Measurements from ENCODE around the gene PPIL4. TPM values are rescaled to one million over a fixed set of nuclear protein-coding genes. Genes with fewer than 3 reads are reported as not detected.

The PPIL4 gene
- total RNA-seq, 4 donors from 2014 or later: 10.1 to 30.5 (median 19.0) TPM

- TF ChIP-seq POLR2A (IDR thresholded peaks at IDR 0.05) (no peak), POLR2AphosphoS5 (IDR thresholded peaks at IDR 0.05) (no peak), EP300 (IDR thresholded peaks at IDR 0.05; ENCODE audit: low read depth) (no peak)
- TF ChIP-seq, protein P1, sequence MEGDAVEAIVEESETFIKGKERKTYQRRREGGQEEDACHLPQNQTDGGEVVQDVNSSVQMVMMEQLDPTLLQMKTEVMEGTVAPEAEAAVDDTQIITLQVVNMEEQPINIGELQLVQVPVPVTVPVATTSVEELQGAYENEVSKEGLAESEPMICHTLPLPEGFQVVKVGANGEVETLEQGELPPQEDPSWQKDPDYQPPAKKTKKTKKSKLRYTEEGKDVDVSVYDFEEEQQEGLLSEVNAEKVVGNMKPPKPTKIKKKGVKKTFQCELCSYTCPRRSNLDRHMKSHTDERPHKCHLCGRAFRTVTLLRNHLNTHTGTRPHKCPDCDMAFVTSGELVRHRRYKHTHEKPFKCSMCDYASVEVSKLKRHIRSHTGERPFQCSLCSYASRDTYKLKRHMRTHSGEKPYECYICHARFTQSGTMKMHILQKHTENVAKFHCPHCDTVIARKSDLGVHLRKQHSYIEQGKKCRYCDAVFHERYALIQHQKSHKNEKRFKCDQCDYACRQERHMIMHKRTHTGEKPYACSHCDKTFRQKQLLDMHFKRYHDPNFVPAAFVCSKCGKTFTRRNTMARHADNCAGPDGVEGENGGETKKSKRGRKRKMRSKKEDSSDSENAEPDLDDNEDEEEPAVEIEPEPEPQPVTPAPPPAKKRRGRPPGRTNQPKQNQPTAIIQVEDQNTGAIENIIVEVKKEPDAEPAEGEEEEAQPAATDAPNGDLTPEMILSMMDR (IDR thresholded peaks at IDR 0.05): no peak
Observed at GRCh38 chr6:149459761-149460160, 86.1 kb downstream of the PPIL4 start.

GRCh38 chr6:149458806-149459205 is 87.0 kb downstream of the PPIL4 start:
- peaks cover 13 to 24% (median 18%) of the 10 kb centered on the region in 4 donors for H3K4me1 ChIP-seq
- intact Hi-C loops (cut with DNase I; ENCODE audit: low total_unique reads): no loop called here
- no peaks in the 10 kb centered on the region for H3K36me3 ChIP-seq
- TF ChIP-seq POLR2A (IDR thresholded peaks at IDR 0.05): no peak
- TF ChIP-seq EP300 (IDR thresholded peaks at IDR 0.05; ENCODE audit: low read depth): no peak
- TF ChIP-seq POLR2AphosphoS5 (IDR thresholded peaks at IDR 0.05): no peak
- TF ChIP-seq, protein P1 (IDR thresholded peaks at IDR 0.05): no peak
- DNase-seq: no peak
- H3K27me3 ChIP-seq: no peaks in the 10 kb centered on the region
- WGBS, 2 donors (ENCODE audit: low coverage in 1 of 2): 84 to 100% methylated on average over 1 of the region's 1 CpG
- no peak overlapping the region for H3K4me3 ChIP-seq
- no peak overlapping the region for H3K27ac ChIP-seq
- in situ Hi-C loops (cut with MboI; ENCODE audit: low pct_ligation_motif_present in 1 of 4, low pct_unique_long_range_greater_than_20kb in 1 of 4, low sequenced_read_pairs in 3 of 4): no loop called here
- no peaks in the 10 kb centered on the region for H3K9me3 ChIP-seq

More at GRCh38 chr6:149459761-149460160, 86.1 kb downstream of the PPIL4 start:
- Histone ChIP-seq H3K27ac (no peak overlapping the region), H3K27me3 (no peaks in the 10 kb centered on the region), H3K4me3 (no peak overlapping the region), H3K4me1 (peaks cover 9 to 21% (median 14%) of the 10 kb centered on the region in 4 donors), H3K36me3 (no peaks in the 10 kb centered on the region), H3K9me3 (no peaks in the 10 kb centered on the region)
- 73 to 84% methylated on average over 3 to 5 of the region's 5 CpGs for WGBS, 2 donors (ENCODE audit: low coverage in 1 of 2)
- in situ Hi-C loops (cut with MboI; ENCODE audit: low pct_ligation_motif_present in 1 of 4, low pct_unique_long_range_greater_than_20kb in 1 of 4, low sequenced_read_pairs in 3 of 4): no loop called here
- intact Hi-C loops (cut with DNase I; ENCODE audit: low total_unique reads): no loop called here
- no peak for DNase-seq

GRCh38 chr6:149458196-149458595 is 87.6 kb downstream of the PPIL4 start:
- Histone ChIP-seq H3K4me3 (no peak overlapping the region), H3K4me1 (peaks cover 18 to 30% (median 22%) of the 10 kb centered on the region in 4 donors), H3K9me3 (no peaks in the 10 kb centered on the region), H3K27ac (no peak overlapping the region), H3K36me3 (no peaks in the 10 kb centered on the region), H3K27me3 (no peaks in the 10 kb centered on the region)
- WGBS, 2 donors (ENCODE audit: low coverage in 1 of 2): 97% methylated on average over 7 of the region's 7 CpGs; no CpG with 5 or more reads in 1 of the 2 donors
- no peak for DNase-seq
- intact Hi-C loops (cut with DNase I; ENCODE audit: low total_unique reads) (no loop called here), in situ Hi-C loops (cut with MboI; ENCODE audit: low pct_ligation_motif_present in 1 of 4, low pct_unique_long_range_greater_than_20kb in 1 of 4, low sequenced_read_pairs in 3 of 4) (no loop called here)
- TF ChIP-seq POLR2A (IDR thresholded peaks at IDR 0.05) (no peak), EP300 (IDR thresholded peaks at IDR 0.05; ENCODE audit: low read depth) (no peak), POLR2AphosphoS5 (IDR thresholded peaks at IDR 0.05) (no peak)
- TF ChIP-seq, protein P1 (IDR thresholded peaks at IDR 0.05): no peak

DNA sequence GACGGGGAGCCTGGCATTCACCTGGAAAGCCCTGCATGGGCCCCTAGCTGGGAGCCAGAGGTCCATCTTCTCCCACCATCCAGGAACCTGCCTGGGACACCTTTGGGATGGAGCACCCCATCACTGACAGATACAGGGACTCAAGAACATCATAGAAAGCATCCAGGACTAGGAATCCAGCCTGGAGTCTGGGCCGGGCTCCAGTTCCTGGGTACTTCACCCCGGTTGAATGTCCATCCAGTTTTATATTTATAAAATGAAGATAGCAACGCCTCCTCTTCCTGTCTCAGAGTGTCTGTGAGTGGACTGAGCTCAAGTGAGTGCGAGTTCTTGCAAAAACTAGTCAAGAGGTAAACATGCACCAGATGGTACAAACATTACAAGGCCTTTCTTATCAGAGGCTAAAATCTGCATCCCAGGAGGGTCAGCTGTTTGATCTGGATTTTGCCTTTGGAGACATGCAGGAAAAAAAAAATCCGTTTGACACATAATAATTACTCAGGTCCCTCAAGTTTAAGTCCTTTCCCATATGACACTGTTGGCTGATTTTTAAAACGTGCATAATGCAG is 88.4 kb downstream of the PPIL4 start:
- Histone ChIP-seq H3K4me1 (peaks cover 20 to 36% (median 25%) of the 10 kb centered on the region in 4 donors), H3K36me3 (no peaks in the 10 kb centered on the region), H3K9me3 (no peaks in the 10 kb centered on the region), H3K27ac (no peak overlapping the region), H3K27me3 (no peaks in the 10 kb centered on the region), H3K4me3 (no peak overlapping the region)
- in situ Hi-C loops (cut with MboI; ENCODE audit: low pct_ligation_motif_present in 1 of 4, low pct_unique_long_range_greater_than_20kb in 1 of 4, low sequenced_read_pairs in 3 of 4): no loop called here
- no peak for TF ChIP-seq POLR2A (IDR thresholded peaks at IDR 0.05)
- TF ChIP-seq, protein P1 (IDR thresholded peaks at IDR 0.05): no peak
- DNase-seq: no peak
- WGBS, 2 donors (ENCODE audit: low coverage in 1 of 2): 68% methylated on average over 3 to 6 of the region's 7 CpGs
- intact Hi-C loops (cut with DNase I; ENCODE audit: low total_unique reads): no loop called here

Measured in transverse colon (tissue), 4 donors.